ENCODE results near the gene TAF4. TPM values are rescaled to one million over a fixed set of nuclear protein-coding genes. Genes with fewer than 3 reads are reported as not detected.
A peak's percentile ranks its signal among the peaks of the same experiment; 100 is the strongest.

TAF4 gene
- total RNA-seq, 1 experiment from 2014 or later = 94.9 TPM

DNA sequence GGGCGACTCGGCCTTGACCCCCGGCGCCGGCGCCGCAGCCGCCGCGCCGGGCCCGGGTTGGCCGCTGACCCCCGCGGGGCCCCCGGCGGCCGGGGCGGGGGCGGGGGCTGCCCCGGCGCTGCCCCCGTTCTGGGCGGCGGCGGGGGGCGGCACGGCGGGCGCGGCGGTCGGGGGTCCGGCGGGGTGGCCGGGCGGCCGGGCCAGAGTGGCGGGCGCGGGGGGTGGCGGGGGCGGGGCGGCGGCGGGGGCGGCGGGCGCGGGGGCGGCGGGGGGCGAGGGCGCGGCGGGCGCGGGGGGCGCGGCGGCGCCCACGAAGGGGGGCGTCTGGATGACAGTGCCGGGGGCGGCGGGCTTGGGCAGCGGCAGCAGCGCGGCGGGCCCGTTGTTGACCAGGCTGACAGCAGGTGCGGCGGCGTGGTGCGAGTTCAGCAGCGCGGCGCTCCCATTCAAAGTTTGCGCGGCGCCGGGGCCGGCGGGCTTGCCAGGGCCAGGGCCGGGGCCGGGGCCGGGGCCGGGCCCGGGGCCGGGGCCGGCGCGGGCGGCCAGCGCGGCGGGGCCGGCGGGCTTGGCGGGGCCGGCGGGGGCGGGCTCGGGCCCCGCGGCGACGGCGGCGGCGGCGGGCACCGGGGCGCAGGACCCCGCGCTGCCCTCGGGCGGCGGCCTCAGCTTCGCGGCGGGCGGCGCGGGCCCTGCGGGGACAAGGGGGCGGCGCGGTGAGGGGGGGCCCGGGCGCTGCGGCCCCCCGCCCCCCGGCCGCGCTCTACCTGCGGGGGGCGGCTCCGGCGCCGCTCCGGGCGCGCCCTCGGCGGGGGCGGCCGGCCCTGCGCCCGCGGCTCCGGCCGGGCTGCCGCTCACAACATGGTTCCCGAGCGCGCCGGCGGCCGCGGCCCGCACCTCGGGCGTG lies 659 bp downstream of the TAF4 start:
- no TSS peak for BruUV-seq (replicated peaks)
- Histone ChIP-seq H3K36me3 (ENCODE audit: control insufficient read depth, insufficient read depth, low read length) (peaks cover 8% of the 10 kb centered on the region; the same call in 1 of the 2 replicates), H3K4me1 (peaks cover 28% of the 10 kb centered on the region), H3K4me3 (ENCODE audit: low read depth, low read length) (peak overlapping the region; percentile 64), H3K9me3 (no peaks in the 10 kb centered on the region; the same call in 1 of the 2 replicates), H3K27me3 (replicated peaks; ENCODE audit: control insufficient read depth, insufficient read depth, low read length) (no peaks in the 10 kb centered on the region)
- Mint-ChIP-seq H3K9me3 (ENCODE audit: unreplicated experiment) (no peaks in the 10 kb centered on the region), H3K27ac (ENCODE audit: unreplicated experiment) (peak overlapping the region; percentile 91), H3K27me3 (ENCODE audit: insufficient read depth, unreplicated experiment) (no peaks in the 10 kb centered on the region), H3K36me3 (ENCODE audit: insufficient read depth, unreplicated experiment) (peaks cover 71% of the 10 kb centered on the region), H3K4me3 (ENCODE audit: unreplicated experiment) (peak overlapping the region; percentile 85), H3K4me1 (ENCODE audit: low read depth, unreplicated experiment) (peaks cover 38% of the 10 kb centered on the region)
- ChIA-PET POLR2A (interaction anchor here (0.6 to 2.6 kb wide), 10 partner anchors 33 to 826 kb away, joined by 3 to 67 read pairs (median 6); partner anchors contain the start of genes LSM14B, PSMA7 and SS18L1), CTCF (interaction anchor here (0.6 to 2.9 kb wide), 5 partner anchors 57 to 729 kb away, joined by 3 to 16 read pairs (median 5); partner anchors contain the start of genes LSM14B and PSMA7)
- TF ChIP-seq, protein P1, sequence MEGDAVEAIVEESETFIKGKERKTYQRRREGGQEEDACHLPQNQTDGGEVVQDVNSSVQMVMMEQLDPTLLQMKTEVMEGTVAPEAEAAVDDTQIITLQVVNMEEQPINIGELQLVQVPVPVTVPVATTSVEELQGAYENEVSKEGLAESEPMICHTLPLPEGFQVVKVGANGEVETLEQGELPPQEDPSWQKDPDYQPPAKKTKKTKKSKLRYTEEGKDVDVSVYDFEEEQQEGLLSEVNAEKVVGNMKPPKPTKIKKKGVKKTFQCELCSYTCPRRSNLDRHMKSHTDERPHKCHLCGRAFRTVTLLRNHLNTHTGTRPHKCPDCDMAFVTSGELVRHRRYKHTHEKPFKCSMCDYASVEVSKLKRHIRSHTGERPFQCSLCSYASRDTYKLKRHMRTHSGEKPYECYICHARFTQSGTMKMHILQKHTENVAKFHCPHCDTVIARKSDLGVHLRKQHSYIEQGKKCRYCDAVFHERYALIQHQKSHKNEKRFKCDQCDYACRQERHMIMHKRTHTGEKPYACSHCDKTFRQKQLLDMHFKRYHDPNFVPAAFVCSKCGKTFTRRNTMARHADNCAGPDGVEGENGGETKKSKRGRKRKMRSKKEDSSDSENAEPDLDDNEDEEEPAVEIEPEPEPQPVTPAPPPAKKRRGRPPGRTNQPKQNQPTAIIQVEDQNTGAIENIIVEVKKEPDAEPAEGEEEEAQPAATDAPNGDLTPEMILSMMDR (IDR thresholded peaks at IDR 0.05; ENCODE audit: insufficient read depth in 1 of 2, low read depth in 1 of 2, low read length in 1 of 2, severe bottlenecking in 1 of 2, unreplicated experiment in 1 of 2) = no peak
- intact Hi-C loops (cut with micrococcal nuclease; ENCODE audit: unreplicated experiment) = loop anchor here (5.0 kb wide), 1 partner anchor 53 kb away; no protein-coding TSS in a partner anchor
- peak in 1 of 2 experiments; percentile 65 for DNase-seq

DNA sequence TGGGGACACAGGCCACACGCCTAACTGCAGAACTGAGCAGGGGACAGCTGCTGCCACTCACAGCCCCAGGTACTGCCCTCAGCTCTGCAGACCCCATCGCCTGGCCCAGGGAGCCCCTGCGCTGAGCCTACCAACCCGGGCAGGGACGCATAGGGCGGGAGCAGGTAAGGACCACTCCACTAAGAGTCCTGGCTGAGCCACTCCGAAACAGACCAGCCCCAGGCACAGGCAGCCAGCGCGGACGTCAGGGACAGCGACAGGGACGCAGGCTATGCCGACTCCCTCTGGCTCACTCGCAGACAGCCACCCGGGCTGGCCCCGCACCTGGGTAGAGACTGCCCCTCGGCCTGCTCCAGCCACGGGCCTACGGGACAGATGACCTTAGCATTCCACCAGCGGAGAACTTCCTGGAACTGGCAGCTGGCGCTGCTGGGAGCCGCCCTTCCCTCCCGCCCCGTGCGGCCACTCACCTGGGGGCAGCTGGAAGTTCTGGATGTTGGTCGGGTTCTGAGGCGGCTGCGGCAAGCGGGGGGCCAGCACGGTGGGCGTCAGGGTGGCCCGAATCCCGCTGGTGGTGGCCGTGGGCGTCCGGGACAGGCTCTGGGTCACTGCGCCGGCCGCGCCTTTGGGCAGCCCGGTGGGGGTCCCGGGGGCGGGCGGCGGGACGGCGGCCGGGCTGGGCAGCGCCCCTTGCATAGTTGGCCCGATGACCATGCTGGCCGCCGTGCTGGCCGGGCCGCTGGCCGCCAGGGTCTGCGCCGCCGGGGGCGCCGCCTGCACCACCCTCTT lies 1.5 kb downstream of the TAF4 start:
- no peak overlapping the region for H3K27ac Mint-ChIP-seq (ENCODE audit: unreplicated experiment)

More for the DNA sequence above, 1.5 kb downstream of the TAF4 start:
- H3K36me3 Mint-ChIP-seq (ENCODE audit: insufficient read depth, unreplicated experiment) = peaks cover 79% of the 10 kb centered on the region
- ChIA-PET CTCF (interaction anchor here (0.6 to 2.7 kb wide), 3 partner anchors 53 to 730 kb away, joined by 3 to 8 read pairs (median 3); no protein-coding TSS in a partner anchor), POLR2A (no interaction called here)
- peaks cover 35% of the 10 kb centered on the region for H3K4me1 Mint-ChIP-seq (ENCODE audit: low read depth, unreplicated experiment)
- Histone ChIP-seq H3K4me3 (ENCODE audit: low read depth, low read length) (peak overlapping the region; percentile 43), H3K36me3 (ENCODE audit: control insufficient read depth, insufficient read depth, low read length) (peaks cover 10% of the 10 kb centered on the region; the same call in 1 of the 2 replicates), H3K27me3 (replicated peaks; ENCODE audit: control insufficient read depth, insufficient read depth, low read length) (no peaks in the 10 kb centered on the region), H3K9me3 (no peaks in the 10 kb centered on the region; the same call in 1 of the 2 replicates), H3K4me1 (peaks cover 28% of the 10 kb centered on the region)
- H3K4me3 Mint-ChIP-seq (ENCODE audit: unreplicated experiment) = peak overlapping the region; percentile 76
- H3K27me3 Mint-ChIP-seq (ENCODE audit: insufficient read depth, unreplicated experiment) = no peaks in the 10 kb centered on the region
- H3K9me3 Mint-ChIP-seq (ENCODE audit: unreplicated experiment) = no peaks in the 10 kb centered on the region
- intact Hi-C loops (cut with micrococcal nuclease; ENCODE audit: unreplicated experiment) = loop anchor here (5.0 kb wide), 1 partner anchor 52 kb away; no protein-coding TSS in a partner anchor
- no TSS peak for BruUV-seq (replicated peaks)
- DNase-seq = peak; percentile 67 to 76
- TF ChIP-seq, protein P1 (IDR thresholded peaks at IDR 0.05; ENCODE audit: insufficient read depth in 1 of 2, low read depth in 1 of 2, low read length in 1 of 2, severe bottlenecking in 1 of 2, unreplicated experiment in 1 of 2) = peak in 1 of 2 experiments; percentile 4
